ENCODE results near the gene DLEC1. TPM values are rescaled to one million over a fixed set of nuclear protein-coding genes. Genes with fewer than 3 reads are reported as not detected.

DLEC1 gene
- total RNA-seq, 1 donor from 2014 or later: 0.11 TPM

DNA sequence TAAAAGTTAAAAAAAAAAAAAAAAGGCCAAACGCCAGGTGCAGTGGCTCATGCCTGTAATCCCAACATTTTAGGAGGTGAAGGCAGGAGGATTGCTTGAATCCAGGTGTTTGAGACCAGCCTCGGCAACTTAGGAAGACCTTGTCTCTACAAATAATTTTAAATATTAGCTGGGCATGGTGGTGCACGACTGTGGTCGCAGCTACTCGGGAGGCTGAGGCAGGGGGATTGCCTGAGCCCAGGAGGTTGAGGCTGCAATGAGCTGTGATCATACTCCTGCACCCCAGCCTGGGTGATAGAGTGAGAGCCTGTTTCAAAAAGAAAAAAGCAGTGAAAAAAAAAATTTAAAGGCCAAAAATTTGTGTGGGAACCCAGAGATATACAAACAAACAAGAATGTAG lies 2.7 kb upstream of the DLEC1 start:
- Histone ChIP-seq H3K27ac (no peak overlapping the region), H3K27me3 (no peaks in the 10 kb centered on the region), H3K36me3 (no peaks in the 10 kb centered on the region), H3K4me3 (no peak overlapping the region), H3K4me1 (peaks cover 6 to 15% of the 10 kb centered on the region in 2 donors), H3K9me3 (no peaks in the 10 kb centered on the region)
- TF ChIP-seq, protein P1, sequence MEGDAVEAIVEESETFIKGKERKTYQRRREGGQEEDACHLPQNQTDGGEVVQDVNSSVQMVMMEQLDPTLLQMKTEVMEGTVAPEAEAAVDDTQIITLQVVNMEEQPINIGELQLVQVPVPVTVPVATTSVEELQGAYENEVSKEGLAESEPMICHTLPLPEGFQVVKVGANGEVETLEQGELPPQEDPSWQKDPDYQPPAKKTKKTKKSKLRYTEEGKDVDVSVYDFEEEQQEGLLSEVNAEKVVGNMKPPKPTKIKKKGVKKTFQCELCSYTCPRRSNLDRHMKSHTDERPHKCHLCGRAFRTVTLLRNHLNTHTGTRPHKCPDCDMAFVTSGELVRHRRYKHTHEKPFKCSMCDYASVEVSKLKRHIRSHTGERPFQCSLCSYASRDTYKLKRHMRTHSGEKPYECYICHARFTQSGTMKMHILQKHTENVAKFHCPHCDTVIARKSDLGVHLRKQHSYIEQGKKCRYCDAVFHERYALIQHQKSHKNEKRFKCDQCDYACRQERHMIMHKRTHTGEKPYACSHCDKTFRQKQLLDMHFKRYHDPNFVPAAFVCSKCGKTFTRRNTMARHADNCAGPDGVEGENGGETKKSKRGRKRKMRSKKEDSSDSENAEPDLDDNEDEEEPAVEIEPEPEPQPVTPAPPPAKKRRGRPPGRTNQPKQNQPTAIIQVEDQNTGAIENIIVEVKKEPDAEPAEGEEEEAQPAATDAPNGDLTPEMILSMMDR (IDR thresholded peaks at IDR 0.05): no peak
- DNase-seq (ENCODE audit: low spot score in 2 of 2): no peak
- intact Hi-C loops (cut with DNase I): no loop called here

DNA sequence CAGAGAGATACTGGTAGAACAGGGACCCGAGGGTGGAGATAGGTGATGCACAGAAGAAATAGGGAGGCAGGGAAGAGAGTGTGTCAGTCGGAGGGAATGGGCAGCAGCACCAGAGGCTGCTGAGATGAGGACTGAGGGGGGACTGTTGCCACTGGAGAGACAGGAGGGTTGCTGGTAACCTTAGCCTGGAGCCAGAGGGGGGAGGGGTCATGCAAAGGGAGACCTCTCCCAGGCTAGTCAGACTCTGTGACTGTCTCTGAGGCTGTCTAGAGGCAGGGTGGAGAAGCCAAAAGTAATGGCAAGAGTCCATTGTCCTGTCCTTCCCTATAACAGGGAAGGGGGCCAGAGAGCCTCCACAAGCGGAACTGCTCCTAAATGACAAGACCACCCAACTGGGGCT lies 2.1 kb upstream of the DLEC1 start:
- Histone ChIP-seq H3K27me3 (no peaks in the 10 kb centered on the region), H3K4me1 (peaks cover 0 to 9% of the 10 kb centered on the region in 2 donors), H3K27ac (no peak overlapping the region), H3K36me3 (no peaks in the 10 kb centered on the region), H3K4me3 (no peak overlapping the region), H3K9me3 (no peaks in the 10 kb centered on the region)
- TF ChIP-seq, protein P1 (IDR thresholded peaks at IDR 0.05): no peak
- intact Hi-C loops (cut with DNase I): no loop called here
- no peak for DNase-seq (ENCODE audit: low spot score in 2 of 2)

DNA sequence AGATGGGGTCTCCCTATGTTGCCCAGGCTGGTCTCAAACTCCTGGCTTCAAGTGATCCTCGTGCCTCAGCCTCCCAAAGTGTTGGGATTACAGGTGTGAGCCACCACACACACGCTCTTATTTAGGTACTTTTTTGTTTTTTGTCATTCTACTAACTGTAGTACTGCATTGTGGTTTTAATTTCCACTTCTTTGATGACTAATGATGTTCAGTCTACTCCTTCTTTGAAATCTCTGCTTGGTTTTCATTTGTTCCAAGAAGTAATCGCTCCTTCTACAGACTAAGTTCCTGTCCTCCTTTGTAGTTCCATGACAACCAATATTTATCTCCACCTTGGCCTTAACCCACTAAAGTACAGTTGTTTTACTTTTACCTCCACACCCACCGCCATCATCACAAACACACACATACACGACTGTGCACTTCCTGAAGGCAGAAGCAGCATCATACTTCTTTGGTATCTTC lies 529 bp upstream of the DLEC1 start:
- TF ChIP-seq, protein P1 (IDR thresholded peaks at IDR 0.05): no peak
- Histone ChIP-seq H3K4me3 (no peak overlapping the region), H3K9me3 (no peaks in the 10 kb centered on the region), H3K36me3 (no peaks in the 10 kb centered on the region), H3K4me1 (peaks cover 0 to 9% of the 10 kb centered on the region in 2 donors), H3K27ac (no peak overlapping the region), H3K27me3 (no peaks in the 10 kb centered on the region)
- DNase-seq (ENCODE audit: low spot score in 2 of 2): no peak
- intact Hi-C loops (cut with DNase I): no loop called here

GRCh38 chr3:38039899-38040261 lies 872 bp downstream of the DLEC1 start:
- TF ChIP-seq, protein P1 (IDR thresholded peaks at IDR 0.05): peak; percentile 10 to 59 (median 25)
- Histone ChIP-seq H3K27me3 (no peaks in the 10 kb centered on the region), H3K4me3 (peak overlapping the region; percentile 68 to 73), H3K27ac (no peak overlapping the region), H3K4me1 (peaks cover 0 to 9% of the 10 kb centered on the region in 2 donors), H3K9me3 (no peaks in the 10 kb centered on the region), H3K36me3 (no peaks in the 10 kb centered on the region)
- peak; percentile 59 to 84 for DNase-seq (ENCODE audit: low spot score in 2 of 2)
- intact Hi-C loops (cut with DNase I): loop anchor here (2.0 kb wide), 1 partner anchor 35 kb away; no protein-coding TSS in a partner anchor

DNA sequence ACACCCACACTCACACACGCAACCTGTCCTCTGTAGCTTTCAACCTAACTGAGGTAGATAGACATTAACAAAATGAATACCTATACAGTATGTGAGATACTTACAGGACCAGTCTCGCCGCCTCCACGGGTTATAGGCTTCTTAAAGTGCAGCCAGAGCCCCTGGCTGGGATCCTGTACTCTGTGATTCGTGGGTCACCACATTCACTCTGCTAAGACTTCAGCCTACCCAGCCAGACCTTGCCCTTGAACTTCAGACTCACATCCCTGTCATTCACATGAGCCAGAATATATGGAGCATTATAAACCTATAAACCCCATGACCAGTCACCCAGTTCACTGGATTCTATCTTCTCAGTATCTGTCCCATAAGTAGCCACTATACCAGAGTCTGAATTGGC lies 1.4 kb downstream of the DLEC1 start:
- TF ChIP-seq, protein P1 (IDR thresholded peaks at IDR 0.05): no peak
- intact Hi-C loops (cut with DNase I): loop anchor here (2.0 kb wide), 1 partner anchor 36 kb away; no protein-coding TSS in a partner anchor
- Histone ChIP-seq H3K27ac (no peak overlapping the region), H3K36me3 (no peaks in the 10 kb centered on the region), H3K4me1 (peaks cover 0 to 9% of the 10 kb centered on the region in 2 donors), H3K4me3 (peak overlapping the region in 1 of 2 donors; percentile 73), H3K27me3 (no peaks in the 10 kb centered on the region), H3K9me3 (no peaks in the 10 kb centered on the region)
- DNase-seq (ENCODE audit: low spot score in 2 of 2): no peak

DNA sequence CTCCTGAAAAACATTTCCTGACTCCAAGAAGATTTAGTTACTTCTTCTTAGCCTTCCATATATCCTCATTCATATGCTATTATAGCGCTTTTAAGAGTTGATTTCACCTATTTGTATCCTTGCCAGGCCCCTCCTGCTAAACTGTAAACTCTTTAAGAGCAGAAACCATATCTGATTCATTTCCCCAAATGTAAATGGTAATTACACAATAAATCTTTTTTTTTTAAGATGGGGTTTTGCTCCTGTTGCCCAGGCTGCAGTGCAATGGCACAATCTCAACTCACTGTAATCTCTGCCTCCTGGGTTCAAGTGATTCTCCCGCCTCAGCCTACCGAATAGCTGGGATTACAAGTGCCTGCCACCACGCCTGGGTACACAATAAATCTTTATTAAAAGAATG lies 4.5 kb downstream of the DLEC1 start:
- Histone ChIP-seq H3K27me3 (no peaks in the 10 kb centered on the region), H3K4me1 (peaks cover 0 to 9% of the 10 kb centered on the region in 2 donors), H3K36me3 (no peaks in the 10 kb centered on the region), H3K27ac (no peak overlapping the region), H3K4me3 (no peak overlapping the region), H3K9me3 (no peaks in the 10 kb centered on the region)
- DNase-seq (ENCODE audit: low spot score in 2 of 2): no peak
- intact Hi-C loops (cut with DNase I): no loop called here
- TF ChIP-seq, protein P1 (IDR thresholded peaks at IDR 0.05): no peak

Data from ascending aorta (tissue), 2 donors.